ENCODE data around the gene C12orf57.

C12orf57 gene

DNA sequence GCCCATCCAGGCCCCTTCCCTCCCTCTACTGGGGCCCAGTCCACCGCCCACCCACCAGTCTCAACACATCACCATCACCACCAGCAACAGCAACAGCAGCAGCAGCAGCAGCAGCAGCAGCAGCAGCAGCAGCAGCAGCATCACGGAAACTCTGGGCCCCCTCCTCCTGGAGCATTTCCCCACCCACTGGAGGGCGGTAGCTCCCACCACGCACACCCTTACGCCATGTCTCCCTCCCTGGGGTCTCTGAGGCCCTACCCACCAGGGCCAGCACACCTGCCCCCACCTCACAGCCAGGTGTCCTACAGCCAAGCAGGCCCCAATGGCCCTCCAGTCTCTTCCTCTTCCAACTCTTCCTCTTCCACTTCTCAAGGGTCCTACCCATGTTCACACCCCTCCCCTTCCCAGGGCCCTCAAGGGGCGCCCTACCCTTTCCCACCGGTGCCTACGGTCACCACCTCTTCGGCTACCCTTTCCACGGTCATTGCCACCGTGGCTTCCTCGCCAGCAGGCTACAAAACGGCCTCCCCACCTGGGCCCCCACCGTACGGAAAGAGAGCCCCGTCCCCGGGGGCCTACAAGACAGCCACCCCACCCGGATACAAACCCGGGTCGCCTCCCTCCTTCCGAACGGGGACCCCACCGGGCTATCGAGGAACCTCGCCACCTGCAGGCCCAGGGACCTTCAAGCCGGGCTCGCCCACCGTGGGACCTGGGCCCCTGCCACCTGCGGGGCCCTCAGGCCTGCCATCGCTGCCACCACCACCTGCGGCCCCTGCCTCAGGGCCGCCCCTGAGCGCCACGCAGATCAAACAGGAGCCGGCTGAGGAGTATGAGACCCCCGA, 7.0 kb upstream of the C12orf57 start:
- in situ Hi-C loops (cut with MboI; ENCODE audit: low sequenced_read_pairs): no loop called here

DNA sequence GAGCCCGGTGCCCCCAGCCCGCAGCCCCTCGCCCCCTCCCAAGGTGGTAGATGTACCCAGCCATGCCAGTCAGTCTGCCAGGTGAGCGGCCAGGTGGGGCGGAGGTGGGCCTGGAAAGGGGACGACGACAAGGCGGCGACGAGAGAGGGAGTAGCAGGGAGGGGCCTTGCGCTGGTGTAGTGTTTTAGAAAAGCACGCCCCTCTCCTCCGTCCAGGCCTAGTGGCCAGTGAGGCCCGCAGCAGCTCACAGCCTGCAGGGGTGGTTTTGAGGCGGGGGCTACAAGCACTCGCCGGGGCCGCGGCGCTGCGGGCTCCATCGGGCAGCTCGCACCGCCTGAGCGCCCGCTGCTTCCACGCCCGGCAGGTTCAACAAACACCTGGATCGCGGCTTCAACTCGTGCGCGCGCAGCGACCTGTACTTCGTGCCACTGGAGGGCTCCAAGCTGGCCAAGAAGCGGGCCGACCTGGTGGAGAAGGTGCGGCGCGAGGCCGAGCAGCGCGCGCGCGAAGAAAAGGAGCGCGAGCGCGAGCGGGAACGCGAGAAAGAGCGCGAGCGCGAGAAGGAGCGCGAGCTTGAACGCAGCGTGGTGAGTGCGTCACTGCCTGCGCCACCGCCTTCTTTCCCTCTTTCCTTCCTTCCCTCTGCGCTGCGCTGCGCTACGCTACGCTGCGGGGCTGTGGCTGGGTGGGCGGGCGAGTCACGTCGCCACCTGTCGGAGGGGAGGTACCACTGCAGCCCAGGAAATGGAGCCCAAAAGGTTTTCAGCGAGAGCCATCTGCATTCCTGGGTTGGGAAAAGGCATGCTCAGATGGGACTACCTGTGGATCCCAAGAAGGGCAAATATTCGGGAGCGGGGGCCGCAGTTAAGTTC, 6.1 kb upstream of the C12orf57 start:
- in situ Hi-C loops (cut with MboI; ENCODE audit: low sequenced_read_pairs): no loop called here

DNA sequence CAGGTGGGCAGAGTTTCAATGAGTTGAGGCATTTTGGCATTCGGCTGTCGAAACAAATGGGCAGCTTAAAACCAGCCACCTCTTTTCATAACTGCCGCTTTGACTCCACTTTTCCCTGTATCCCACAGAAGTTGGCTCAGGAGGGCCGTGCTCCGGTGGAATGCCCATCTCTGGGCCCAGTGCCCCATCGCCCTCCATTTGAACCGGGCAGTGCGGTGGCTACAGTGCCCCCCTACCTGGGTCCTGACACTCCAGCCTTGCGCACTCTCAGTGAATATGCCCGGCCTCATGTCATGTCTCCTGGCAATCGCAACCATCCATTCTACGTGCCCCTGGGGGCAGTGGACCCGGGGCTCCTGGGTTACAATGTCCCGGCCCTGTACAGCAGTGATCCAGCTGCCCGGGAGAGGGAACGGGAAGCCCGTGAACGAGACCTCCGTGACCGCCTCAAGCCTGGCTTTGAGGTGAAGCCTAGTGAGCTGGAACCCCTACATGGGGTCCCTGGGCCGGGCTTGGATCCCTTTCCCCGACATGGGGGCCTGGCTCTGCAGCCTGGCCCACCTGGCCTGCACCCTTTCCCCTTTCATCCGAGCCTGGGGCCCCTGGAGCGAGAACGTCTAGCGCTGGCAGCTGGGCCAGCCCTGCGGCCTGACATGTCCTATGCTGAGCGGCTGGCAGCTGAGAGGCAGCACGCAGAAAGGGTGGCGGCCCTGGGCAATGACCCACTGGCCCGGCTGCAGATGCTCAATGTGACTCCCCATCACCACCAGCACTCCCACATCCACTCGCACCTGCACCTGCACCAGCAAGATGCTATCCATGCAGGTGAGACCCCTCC, 5.2 kb upstream of the C12orf57 start:
- in situ Hi-C loops (cut with MboI; ENCODE audit: low sequenced_read_pairs): no loop called here

DNA sequence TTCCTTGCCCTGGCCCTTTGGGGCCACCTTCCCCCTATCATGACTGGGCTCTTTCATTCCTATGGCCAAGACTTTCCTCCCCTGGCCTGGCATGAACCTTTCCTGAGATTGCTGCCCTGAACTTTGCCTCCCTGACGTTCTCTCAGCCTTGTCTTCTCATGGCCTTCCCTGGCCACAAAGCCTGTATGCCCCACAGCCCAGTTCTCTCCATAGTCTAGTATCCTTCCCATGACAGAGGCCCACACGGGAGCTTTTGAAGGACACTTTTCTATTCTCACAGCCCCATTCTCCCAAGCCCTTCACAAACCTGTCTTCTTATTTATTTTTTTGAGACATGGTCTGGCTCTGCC, 4.7 kb upstream of the C12orf57 start:
- in situ Hi-C loops (cut with MboI; ENCODE audit: low sequenced_read_pairs): no loop called here

DNA sequence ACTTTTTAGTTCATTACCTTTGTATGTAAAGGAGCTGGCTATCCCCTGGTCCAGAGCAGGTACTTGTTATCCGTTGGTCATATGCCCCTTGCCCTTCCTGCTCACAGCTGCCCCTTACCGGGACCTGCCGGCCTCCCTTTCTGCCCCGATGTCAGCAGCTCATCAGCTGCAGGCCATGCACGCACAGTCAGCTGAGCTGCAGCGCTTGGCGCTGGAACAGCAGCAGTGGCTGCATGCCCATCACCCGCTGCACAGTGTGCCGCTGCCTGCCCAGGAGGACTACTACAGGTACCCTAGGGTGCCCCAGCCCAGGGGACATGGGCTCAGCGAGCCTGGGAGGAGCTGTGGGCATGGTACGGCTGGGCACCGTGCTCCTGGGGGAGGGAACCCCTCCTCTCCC, 2.6 kb upstream of the C12orf57 start:
- in situ Hi-C loops (cut with MboI; ENCODE audit: low sequenced_read_pairs): no loop called here

DNA sequence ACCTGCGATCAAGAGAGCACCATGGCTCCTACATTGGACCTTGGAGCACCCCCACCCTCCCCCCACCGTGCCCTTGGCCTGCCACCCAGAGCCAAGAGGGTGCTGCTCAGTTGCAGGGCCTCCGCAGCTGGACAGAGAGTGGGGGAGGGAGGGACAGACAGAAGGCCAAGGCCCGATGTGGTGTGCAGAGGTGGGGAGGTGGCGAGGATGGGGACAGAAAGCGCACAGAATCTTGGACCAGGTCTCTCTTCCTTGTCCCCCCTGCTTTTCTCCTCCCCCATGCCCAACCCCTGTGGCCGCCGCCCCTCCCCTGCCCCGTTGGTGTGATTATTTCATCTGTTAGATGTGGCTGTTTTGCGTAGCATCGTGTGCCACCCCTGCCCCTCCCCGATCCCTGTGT, 2.0 kb upstream of the C12orf57 start:
- in situ Hi-C loops (cut with MboI; ENCODE audit: low sequenced_read_pairs): no loop called here

DNA sequence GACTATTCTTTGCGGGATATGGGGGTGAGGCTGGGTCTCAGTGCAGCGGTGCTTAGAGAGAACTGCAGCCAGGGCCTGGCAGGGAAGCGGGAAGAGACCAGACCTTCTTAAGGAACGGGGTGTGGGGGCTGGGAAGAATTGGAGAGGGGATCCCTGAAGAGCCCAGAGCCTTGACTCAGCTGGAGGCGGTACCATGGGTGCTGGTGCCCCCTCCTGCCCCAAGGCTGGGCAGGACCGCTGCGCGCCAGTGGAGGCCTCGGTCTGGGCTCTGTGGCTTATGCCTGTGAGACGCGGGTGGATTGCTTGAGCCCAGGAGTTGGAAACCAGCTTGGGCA, 1.5 kb upstream of the C12orf57 start:
- in situ Hi-C loops (cut with MboI; ENCODE audit: low sequenced_read_pairs): no loop called here

DNA sequence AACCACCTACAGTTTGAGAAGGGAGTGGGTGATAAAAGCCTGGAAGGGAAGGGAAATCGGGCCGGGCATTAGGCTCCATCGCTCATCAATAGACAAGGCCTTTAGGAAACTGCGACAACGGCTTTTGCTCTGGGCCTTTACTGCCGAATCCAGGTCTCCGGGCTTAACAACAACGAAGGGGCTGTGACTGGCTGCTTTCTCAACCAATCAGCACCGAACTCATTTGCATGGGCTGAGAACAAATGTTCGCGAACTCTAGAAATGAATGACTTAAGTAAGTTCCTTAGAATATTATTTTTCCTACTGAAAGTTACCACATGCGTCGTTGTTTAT, 467 bp upstream of the C12orf57 start:
- in situ Hi-C loops (cut with MboI; ENCODE audit: low sequenced_read_pairs): no loop called here

DNA sequence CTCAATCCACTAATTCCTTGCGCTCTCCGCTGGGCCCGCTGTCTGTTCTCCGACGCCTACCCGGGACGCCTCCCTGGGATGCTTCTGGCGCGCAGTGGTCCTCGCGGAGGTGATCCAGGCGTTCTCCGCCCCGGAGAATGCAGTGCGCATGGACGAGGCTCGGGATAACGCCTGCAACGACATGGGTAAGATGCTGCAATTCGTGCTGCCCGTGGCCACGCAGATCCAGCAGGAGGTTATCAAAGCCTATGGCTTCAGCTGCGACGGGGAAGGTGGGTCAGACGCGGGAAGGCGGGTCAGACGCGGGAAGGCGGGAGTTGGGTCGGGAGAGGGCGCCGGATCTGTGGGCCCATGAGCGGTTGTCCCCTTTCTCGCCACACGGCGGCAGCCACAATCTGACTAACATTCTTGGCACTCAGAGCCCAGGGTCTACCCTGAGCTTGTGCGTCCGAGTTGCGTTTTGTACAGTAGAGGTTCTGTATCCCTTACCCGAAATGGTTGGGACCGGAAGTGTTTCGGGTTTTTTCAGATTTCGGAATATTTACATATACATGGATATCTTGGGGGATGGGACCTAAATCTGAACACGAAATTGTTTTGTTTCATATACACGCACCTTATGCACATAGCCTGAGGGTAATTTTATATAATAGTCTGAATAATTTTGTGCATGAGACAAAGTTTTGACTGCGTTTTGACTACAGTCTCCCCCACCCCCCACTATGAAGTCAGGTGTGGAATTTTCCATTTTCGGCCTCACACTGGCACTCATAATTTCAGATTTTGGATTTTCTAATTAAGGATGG, 762 bp downstream of the C12orf57 start:
- in situ Hi-C loops (cut with MboI; ENCODE audit: low sequenced_read_pairs): no loop called here

DNA sequence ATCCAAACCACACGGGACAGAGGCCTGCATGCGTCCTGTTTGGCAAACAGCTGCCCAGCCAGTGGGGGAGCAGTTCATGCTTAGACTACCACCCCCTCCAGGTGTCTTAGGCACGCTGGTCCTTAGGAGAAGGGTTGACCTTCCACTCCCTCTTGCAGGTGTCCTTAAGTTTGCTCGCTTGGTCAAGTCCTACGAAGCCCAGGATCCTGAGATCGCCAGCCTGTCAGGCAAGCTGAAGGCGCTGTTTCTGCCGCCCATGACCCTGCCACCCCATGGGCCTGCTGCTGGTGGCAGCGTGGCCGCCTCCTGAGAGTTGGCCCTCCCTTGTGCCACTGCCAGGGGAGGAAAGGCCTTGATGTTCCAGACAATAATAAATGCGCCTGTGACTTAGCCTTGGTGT, 1.8 kb downstream of the C12orf57 start:
- in situ Hi-C loops (cut with MboI; ENCODE audit: low sequenced_read_pairs): no loop called here

DNA sequence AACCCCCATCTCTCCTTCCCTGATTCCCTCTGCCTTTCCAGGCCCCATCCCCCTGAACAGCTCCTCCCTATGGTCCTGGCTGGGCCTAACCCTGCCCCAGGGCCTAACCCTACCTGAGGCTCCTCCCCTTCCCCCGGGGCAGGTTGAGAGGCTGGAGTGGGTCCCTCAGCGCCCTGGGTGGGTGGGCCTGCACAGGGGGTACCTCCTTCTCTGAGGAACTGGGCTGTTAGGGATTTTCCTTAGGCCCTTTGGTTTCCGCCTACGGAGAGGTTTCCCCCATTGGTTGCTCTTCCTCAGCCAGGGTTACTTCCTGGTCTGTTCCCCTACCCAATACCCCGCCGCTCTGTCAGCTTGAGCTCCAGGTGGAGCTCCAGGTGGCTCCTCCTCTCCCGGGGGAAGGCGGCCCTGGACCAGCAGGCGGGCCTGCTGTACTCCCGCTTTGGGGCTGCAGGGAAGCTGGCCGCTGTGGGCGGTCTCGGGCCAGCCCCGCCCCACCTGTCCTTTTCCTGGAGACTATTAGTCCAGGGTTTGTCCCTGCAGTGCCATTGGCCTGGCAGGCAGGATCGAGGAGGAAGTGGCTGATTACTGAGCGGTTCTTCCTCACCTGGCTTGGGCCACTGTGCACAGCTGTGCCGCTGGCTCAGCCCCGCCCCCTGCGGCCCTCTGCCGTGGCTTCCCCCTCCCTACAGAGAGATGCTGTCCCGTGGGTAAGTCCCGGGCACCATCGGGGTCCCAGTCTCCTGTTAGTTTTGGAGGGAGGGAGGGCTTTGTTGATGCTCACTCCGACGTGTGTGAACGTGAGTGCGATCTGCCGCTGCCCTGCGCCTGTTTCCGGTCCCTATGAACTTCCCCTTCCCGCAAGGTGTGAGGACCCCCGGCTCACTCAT, 2.5 kb downstream of the C12orf57 start:
- in situ Hi-C loops (cut with MboI; ENCODE audit: low sequenced_read_pairs): no loop called here

DNA sequence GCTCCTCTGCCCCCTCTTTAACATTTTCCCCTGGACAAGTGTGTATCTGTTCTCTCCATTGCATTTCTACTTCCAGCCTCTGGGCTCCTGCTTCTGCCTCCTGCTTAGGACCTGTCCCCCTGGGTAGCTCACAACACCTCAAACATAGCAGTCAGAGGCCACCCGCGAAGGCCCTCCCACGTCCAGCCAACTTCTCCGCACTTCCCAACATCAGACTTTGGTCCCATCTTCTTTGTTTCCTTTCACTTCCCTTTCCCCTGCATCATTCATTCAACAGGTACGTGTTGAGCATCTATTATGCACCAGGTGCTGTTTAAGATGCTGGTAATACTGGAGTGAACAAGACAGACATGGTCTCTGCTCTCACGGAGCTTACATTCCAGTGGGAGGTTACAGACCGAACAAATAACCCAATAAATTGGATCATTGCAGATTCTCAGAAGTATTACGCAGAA, 3.1 kb downstream of the C12orf57 start:
- in situ Hi-C loops (cut with MboI; ENCODE audit: low sequenced_read_pairs): no loop called here

DNA sequence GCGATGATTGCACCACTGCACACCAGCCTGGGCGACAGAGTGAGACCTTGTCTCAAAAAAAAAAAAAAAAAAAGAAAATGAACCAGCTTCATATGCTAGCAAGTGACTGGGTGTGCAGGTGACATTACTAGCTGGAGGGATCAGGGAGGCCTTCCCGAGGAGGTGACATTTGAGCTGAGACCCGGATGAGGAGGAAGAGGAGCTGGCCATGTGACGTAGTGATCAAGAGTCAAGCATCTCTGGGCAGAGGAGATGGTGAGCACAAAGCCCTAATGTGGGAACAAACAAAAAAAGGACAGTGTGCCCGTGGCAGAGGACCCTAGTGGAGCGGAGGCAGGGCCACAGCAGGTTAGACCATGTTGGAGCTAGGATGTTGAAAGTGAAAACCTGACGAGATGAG, 3.8 kb downstream of the C12orf57 start:
- in situ Hi-C loops (cut with MboI; ENCODE audit: low sequenced_read_pairs): no loop called here

DNA sequence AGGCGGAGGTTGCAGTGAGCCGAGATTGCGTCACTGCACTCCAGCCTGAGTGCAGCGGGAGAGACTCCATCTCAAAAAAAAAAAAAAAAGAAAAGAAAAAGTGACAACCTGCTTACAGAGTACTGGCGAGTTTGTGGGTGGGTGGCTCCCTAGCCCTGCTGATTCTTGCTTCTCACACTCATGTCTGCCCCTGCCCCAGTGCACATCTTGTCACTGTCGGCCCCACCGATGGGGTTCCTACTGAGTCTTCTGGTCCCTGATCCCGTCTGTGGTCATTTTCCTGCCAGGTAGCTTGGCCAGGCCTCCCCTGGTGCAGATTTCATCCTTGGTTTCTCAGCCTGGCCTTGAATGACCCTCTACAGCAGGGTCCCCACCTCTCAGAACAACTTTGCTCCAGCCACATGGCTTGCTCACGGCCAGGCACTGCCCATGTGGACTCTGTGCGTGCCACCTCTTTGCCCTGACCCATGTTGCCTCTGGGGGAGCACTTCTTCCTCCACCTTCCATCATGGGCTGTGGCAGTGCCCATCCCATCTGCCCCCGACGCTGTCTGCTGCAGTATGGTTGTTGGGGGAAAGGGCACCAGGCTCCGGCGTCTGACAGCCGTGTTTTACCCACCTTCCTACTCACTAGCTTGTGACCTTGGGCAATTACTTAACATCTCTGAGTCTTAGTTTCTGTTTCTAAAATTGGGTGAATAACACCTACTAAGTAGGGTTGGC, 5.2 kb downstream of the C12orf57 start:
- in situ Hi-C loops (cut with MboI; ENCODE audit: low sequenced_read_pairs): no loop called here

DNA sequence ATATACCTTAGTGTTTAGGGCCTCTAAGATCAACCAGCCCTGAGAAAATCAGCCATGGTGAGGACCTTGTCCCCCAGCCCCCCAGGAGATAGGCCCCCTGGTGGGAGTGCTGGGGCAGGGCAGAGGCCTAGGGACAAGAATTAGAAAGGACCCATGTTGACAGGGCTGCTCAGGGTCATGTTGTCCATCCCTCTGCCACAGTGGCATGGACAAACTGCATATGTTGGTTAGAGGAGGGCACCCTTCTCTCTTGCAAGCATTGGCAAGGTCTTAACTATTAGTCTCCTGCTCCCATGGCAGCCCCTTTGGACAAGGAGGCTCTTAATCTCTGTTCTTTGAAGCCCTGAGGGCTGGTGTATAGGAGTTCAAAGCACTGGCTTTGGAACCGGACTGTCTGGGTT, 6.6 kb downstream of the C12orf57 start:
- in situ Hi-C loops (cut with MboI; ENCODE audit: low sequenced_read_pairs): no loop called here

DNA sequence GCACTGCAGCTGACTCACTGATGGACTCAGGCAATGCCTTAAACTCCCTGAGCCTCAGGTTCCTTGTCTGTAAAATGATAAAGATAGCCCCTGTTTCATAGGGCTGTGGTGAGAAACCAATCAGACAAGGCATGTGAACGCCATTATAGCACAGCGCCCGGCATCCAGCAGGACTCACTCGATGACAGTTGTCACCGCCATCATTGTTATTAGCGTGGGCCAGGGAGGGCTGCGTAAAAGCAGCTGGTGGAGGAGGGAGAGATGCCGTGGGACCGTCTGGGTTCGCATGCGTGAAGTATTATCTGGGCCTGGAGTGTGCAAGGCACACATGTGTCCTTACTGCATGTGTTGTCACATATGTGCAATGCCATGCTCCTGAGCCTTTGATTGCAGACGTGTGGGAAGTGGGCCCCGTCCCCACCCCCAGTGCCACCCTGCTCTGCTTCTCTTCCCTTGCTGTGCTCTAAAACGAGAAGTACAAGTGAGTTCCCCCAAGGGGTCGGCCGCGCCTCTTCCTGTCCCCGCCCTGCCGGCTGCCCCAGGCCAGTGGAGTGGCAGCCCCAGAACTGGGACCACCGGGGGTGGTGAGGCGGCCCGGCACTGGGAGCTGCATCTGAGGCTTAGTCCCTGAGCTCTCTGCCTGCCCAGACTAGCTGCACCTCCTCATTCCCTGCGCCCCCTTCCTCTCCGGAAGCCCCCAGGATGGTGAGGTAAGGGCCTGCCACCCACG, 7.2 kb downstream of the C12orf57 start, which contains the start of gene PTPN6:
Gene PTPN6 (plus strand): TSS at position 546 of the 730 bp plus-strand sequence. CDS start 157 bp downstream, at position 703.
- in situ Hi-C loops (cut with MboI; ENCODE audit: low sequenced_read_pairs): no loop called here

DNA sequence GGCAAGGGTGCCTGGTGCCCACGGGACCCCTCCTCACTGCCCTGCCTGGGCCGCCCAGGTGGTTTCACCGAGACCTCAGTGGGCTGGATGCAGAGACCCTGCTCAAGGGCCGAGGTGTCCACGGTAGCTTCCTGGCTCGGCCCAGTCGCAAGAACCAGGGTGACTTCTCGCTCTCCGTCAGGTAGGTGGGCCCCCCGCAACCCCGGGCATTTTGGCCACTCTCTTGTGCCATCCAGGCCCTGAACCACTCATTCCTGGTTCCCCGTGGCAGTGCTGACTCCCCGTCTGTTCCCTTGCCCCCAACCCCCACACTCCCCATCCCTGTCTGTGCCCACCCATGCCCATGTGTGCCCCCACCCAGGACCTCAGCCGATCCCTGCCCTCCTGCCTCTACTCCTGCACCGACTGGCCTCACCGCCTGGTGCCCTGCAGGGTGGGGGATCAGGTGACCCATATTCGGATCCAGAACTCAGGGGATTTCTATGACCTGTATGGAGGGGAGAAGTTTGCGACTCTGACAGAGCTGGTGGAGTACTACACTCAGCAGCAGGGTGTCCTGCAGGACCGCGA, 7.8 kb downstream of the C12orf57 start:
- in situ Hi-C loops (cut with MboI; ENCODE audit: low sequenced_read_pairs): no loop called here
